Measurements from ENCODE around the gene BMP7.

Gene BMP7

GRCh38 chr20:57143173-57143572 is 123.3 kb downstream of the BMP7 start:
- H3K27me3 ChIP-seq (replicated peaks; ENCODE audit: control insufficient read depth, insufficient read depth, low read length, poor library complexity, severe bottlenecking), result no peaks in the 10 kb centered on the region
- DNase-seq, result no peak
- no peak overlapping the region for H3K4me3 ChIP-seq (ENCODE audit: insufficient read depth, low read depth, low read length, poor library complexity, severe bottlenecking)
- no peaks in the 10 kb centered on the region for H3K4me1 ChIP-seq (ENCODE audit: control insufficient read depth, insufficient read depth, low read length, poor library complexity, severe bottlenecking)
- H3K9me3 ChIP-seq (ENCODE audit: control insufficient read depth, low read length), result no peaks in the 10 kb centered on the region
- no peak overlapping the region for H3K27ac ChIP-seq (ENCODE audit: insufficient read depth, low read length, poor library complexity, severe bottlenecking)
- no peaks in the 10 kb centered on the region for H3K36me3 ChIP-seq (ENCODE audit: control insufficient read depth, insufficient read depth, low read length)

DNA sequence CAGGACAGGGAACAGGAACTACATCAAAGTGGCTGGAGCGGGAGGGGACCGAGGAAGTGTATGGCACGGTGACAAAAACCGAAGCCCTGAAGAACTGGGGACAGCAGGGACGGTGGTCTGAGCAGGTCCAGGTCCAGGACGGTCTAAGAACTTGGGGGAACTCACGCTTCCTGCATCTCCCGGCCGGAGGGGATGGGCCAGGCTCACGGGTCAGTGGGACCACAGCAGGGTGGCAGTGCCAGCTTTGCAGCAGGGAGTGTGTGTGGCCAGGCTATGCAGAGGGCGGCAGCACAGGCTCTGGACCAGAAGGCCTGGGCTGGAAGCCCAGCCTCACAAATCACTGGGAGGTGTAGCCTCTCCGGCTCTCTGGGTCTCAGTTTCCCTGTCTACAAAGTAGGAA is 123.8 kb downstream of the BMP7 start:
- Histone ChIP-seq H3K9me3 (ENCODE audit: control insufficient read depth, low read length) (no peaks in the 10 kb centered on the region), H3K27me3 (replicated peaks; ENCODE audit: control insufficient read depth, insufficient read depth, low read length, poor library complexity, severe bottlenecking) (no peaks in the 10 kb centered on the region), H3K4me1 (ENCODE audit: control insufficient read depth, insufficient read depth, low read length, poor library complexity, severe bottlenecking) (no peaks in the 10 kb centered on the region), H3K27ac (ENCODE audit: insufficient read depth, low read length, poor library complexity, severe bottlenecking) (no peak overlapping the region), H3K36me3 (ENCODE audit: control insufficient read depth, insufficient read depth, low read length) (no peaks in the 10 kb centered on the region), H3K4me3 (ENCODE audit: insufficient read depth, low read depth, low read length, poor library complexity, severe bottlenecking) (no peak overlapping the region)
- DNase-seq, result no peak

- Histone ChIP-seq H3K27me3 (replicated peaks; ENCODE audit: control insufficient read depth, insufficient read depth, low read length, poor library complexity, severe bottlenecking) (no peaks in the 10 kb centered on the region), H3K36me3 (ENCODE audit: control insufficient read depth, insufficient read depth, low read length) (no peaks in the 10 kb centered on the region), H3K4me1 (ENCODE audit: control insufficient read depth, insufficient read depth, low read length, poor library complexity, severe bottlenecking) (no peaks in the 10 kb centered on the region), H3K27ac (ENCODE audit: insufficient read depth, low read length, poor library complexity, severe bottlenecking) (no peak overlapping the region), H3K4me3 (ENCODE audit: insufficient read depth, low read depth, low read length, poor library complexity, severe bottlenecking) (no peak overlapping the region), H3K9me3 (ENCODE audit: control insufficient read depth, low read length) (no peaks in the 10 kb centered on the region)
- DNase-seq, result no peak
Measured at GRCh38 chr20:57141492-57141891, 124.9 kb downstream of the BMP7 start.

- H3K27me3 ChIP-seq (replicated peaks; ENCODE audit: control insufficient read depth, insufficient read depth, low read length, poor library complexity, severe bottlenecking), result no peaks in the 10 kb centered on the region
- no peak overlapping the region for H3K27ac ChIP-seq (ENCODE audit: insufficient read depth, low read length, poor library complexity, severe bottlenecking)
- H3K9me3 ChIP-seq (ENCODE audit: control insufficient read depth, low read length), result no peaks in the 10 kb centered on the region
Measured at GRCh38 chr20:57140416-57140965, 126.0 kb downstream of the BMP7 start.

DNA sequence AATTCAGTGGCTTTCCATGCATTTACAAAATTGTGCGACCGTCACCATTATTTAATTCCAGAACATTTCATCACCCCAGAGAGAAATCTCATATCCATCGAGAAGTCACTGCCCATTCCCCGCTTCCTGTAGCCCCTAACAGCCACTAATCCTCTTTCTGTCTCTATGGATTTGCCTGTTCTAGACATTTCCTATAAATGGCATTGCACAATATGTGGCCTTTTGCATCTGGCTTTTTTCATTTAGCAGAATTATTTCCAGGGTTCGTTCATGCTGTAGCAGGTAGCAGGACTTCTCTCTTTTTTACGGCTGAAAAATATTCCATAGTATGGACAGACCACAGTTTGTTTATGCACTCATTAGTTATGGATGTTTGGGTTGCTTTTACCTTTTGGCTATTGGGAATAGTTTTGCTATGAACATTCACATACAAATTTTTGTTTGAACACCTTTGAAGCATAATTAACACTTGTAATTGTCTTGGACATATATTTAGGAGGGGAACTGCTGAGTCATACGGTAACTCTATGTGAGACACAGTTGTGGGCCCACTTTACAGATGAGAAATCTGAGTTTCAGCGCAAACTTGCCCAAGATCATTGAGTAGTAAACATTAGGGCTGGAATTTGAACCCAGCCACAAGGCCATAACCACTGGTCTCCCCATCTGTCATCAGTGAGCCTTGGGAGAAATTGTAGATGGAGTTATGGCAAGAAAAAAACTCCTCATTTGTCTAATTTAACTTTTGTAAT is 126.9 kb downstream of the BMP7 start:
- Histone ChIP-seq H3K27ac (ENCODE audit: insufficient read depth, low read length, poor library complexity, severe bottlenecking) (no peak overlapping the region), H3K27me3 (replicated peaks; ENCODE audit: control insufficient read depth, insufficient read depth, low read length, poor library complexity, severe bottlenecking) (no peaks in the 10 kb centered on the region), H3K4me3 (ENCODE audit: insufficient read depth, low read depth, low read length, poor library complexity, severe bottlenecking) (no peak overlapping the region), H3K9me3 (ENCODE audit: control insufficient read depth, low read length) (no peaks in the 10 kb centered on the region), H3K36me3 (ENCODE audit: control insufficient read depth, insufficient read depth, low read length) (no peaks in the 10 kb centered on the region), H3K4me1 (ENCODE audit: control insufficient read depth, insufficient read depth, low read length, poor library complexity, severe bottlenecking) (no peaks in the 10 kb centered on the region)
- no peak for DNase-seq

More at GRCh38 chr20:57140416-57140965, 126.0 kb downstream of the BMP7 start:
- no peaks in the 10 kb centered on the region for H3K4me1 ChIP-seq (ENCODE audit: control insufficient read depth, insufficient read depth, low read length, poor library complexity, severe bottlenecking)
- no peak overlapping the region for H3K4me3 ChIP-seq (ENCODE audit: insufficient read depth, low read depth, low read length, poor library complexity, severe bottlenecking)
- no peak for DNase-seq
- no peaks in the 10 kb centered on the region for H3K36me3 ChIP-seq (ENCODE audit: control insufficient read depth, insufficient read depth, low read length)

- no peak for DNase-seq
- Histone ChIP-seq H3K9me3 (ENCODE audit: control insufficient read depth, low read length) (no peaks in the 10 kb centered on the region), H3K4me1 (ENCODE audit: control insufficient read depth, insufficient read depth, low read length, poor library complexity, severe bottlenecking) (no peaks in the 10 kb centered on the region), H3K27ac (ENCODE audit: insufficient read depth, low read length, poor library complexity, severe bottlenecking) (no peak overlapping the region), H3K36me3 (ENCODE audit: control insufficient read depth, insufficient read depth, low read length) (no peaks in the 10 kb centered on the region), H3K27me3 (replicated peaks; ENCODE audit: control insufficient read depth, insufficient read depth, low read length, poor library complexity, severe bottlenecking) (no peaks in the 10 kb centered on the region), H3K4me3 (ENCODE audit: insufficient read depth, low read depth, low read length, poor library complexity, severe bottlenecking) (no peak overlapping the region)
Measured at GRCh38 chr20:57138198-57138995, 128.0 kb downstream of the BMP7 start.

GRCh38 chr20:57137676-57138075 is 128.8 kb downstream of the BMP7 start:
- Histone ChIP-seq H3K27ac (ENCODE audit: insufficient read depth, low read length, poor library complexity, severe bottlenecking) (no peak overlapping the region), H3K4me1 (ENCODE audit: control insufficient read depth, insufficient read depth, low read length, poor library complexity, severe bottlenecking) (no peaks in the 10 kb centered on the region), H3K27me3 (replicated peaks; ENCODE audit: control insufficient read depth, insufficient read depth, low read length, poor library complexity, severe bottlenecking) (no peaks in the 10 kb centered on the region), H3K4me3 (ENCODE audit: insufficient read depth, low read depth, low read length, poor library complexity, severe bottlenecking) (no peak overlapping the region), H3K9me3 (ENCODE audit: control insufficient read depth, low read length) (no peaks in the 10 kb centered on the region), H3K36me3 (ENCODE audit: control insufficient read depth, insufficient read depth, low read length) (no peaks in the 10 kb centered on the region)
- DNase-seq, result no peak

DNA sequence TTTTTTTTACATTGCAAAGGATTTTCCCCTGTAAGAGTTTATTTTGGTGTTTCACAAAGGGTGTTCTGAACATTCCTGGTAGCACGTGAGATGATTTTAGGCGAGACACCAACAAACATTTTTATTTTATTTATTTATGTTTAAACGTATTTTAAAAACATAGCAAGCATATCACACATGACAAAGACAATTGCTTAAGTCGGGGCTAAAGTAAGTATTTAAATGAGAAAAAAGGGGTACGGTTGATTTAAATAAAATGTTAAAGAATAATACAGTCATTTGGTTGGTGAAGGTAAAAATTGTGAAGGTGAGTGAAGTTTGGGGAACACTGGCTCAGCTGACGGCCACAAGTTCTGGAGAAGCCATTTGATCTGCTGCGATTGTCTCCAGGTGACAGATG is 129.7 kb downstream of the BMP7 start:
- DNase-seq, result no peak
- no peaks in the 10 kb centered on the region for H3K4me1 ChIP-seq (ENCODE audit: control insufficient read depth, insufficient read depth, low read length, poor library complexity, severe bottlenecking)
- H3K36me3 ChIP-seq (ENCODE audit: control insufficient read depth, insufficient read depth, low read length), result no peaks in the 10 kb centered on the region
- no peak overlapping the region for H3K27ac ChIP-seq (ENCODE audit: insufficient read depth, low read length, poor library complexity, severe bottlenecking)
- no peaks in the 10 kb centered on the region for H3K27me3 ChIP-seq (replicated peaks; ENCODE audit: control insufficient read depth, insufficient read depth, low read length, poor library complexity, severe bottlenecking)
- H3K4me3 ChIP-seq (ENCODE audit: insufficient read depth, low read depth, low read length, poor library complexity, severe bottlenecking), result no peak overlapping the region
- H3K9me3 ChIP-seq (ENCODE audit: control insufficient read depth, low read length), result no peaks in the 10 kb centered on the region

DNA sequence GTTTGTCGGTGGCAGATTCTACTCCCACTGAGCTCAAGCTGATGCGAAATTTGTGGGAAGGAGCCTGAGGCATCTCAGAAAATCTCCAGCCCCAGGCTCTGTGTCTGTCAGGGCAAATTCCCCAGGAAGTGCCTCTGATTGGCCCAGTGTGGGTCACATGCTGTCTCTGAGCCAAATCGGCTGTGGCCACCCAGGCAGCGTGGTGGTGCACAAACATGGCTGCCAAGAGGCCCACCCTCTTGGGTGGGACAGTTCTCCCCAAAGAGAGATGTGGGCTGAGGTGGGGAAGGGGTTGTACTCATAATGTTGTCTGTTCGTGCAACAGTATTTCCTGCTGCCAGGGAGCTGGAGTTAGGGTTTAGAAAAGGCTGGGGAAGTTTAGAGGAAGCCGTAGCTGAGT is 130.6 kb downstream of the BMP7 start:
- Histone ChIP-seq H3K27ac (ENCODE audit: insufficient read depth, low read length, poor library complexity, severe bottlenecking) (no peak overlapping the region), H3K4me1 (ENCODE audit: control insufficient read depth, insufficient read depth, low read length, poor library complexity, severe bottlenecking) (no peaks in the 10 kb centered on the region), H3K9me3 (ENCODE audit: control insufficient read depth, low read length) (no peaks in the 10 kb centered on the region), H3K4me3 (ENCODE audit: insufficient read depth, low read depth, low read length, poor library complexity, severe bottlenecking) (no peak overlapping the region), H3K27me3 (replicated peaks; ENCODE audit: control insufficient read depth, insufficient read depth, low read length, poor library complexity, severe bottlenecking) (no peaks in the 10 kb centered on the region), H3K36me3 (ENCODE audit: control insufficient read depth, insufficient read depth, low read length) (no peaks in the 10 kb centered on the region)
- DNase-seq, result no peak

DNA sequence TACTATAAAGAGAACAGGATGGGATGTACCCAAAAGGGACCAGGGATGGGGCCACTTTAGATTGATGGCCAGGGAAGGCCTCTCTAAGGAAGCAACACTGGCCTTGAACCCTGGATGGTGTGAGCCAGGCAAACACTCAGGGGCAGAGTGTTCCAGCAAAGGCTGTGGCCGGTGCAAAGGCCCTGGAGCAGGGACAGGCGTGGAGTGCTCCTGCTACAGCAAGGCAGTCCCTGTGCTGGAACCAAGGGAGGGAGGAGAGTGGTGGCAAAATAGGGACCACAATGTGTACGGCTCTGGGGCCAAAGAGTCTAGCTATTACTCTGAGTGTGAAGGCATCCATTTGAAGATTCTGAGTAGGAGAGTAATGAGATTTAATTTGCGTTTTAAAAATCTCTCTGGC is 131.6 kb downstream of the BMP7 start:
- no peak overlapping the region for H3K4me3 ChIP-seq (ENCODE audit: insufficient read depth, low read depth, low read length, poor library complexity, severe bottlenecking)
- no peak for DNase-seq
- H3K27ac ChIP-seq (ENCODE audit: insufficient read depth, low read length, poor library complexity, severe bottlenecking), result no peak overlapping the region
- no peaks in the 10 kb centered on the region for H3K9me3 ChIP-seq (ENCODE audit: control insufficient read depth, low read length)
- no peaks in the 10 kb centered on the region for H3K27me3 ChIP-seq (replicated peaks; ENCODE audit: control insufficient read depth, insufficient read depth, low read length, poor library complexity, severe bottlenecking)
- H3K4me1 ChIP-seq (ENCODE audit: control insufficient read depth, insufficient read depth, low read length, poor library complexity, severe bottlenecking), result no peaks in the 10 kb centered on the region
- H3K36me3 ChIP-seq (ENCODE audit: control insufficient read depth, insufficient read depth, low read length), result no peaks in the 10 kb centered on the region
